HEK293 (cell line): ENCODE results near the gene LRBA.

Experiments used
- ATF2 ChIP-seq: fragments of 450-650 bp; formaldehyde crosslinking; IDR thresholded peaks from 2 replicates; pipeline ENCODE4 v1.5.1; 2016; ENCODE audit warnings: missing biosample characterization, missing genetic modification characterization, low read depth
- MYNN ChIP-seq: fragments of 450-650 bp; formaldehyde crosslinking; IDR thresholded peaks from 2 replicates; pipeline ENCODE4 v1.5.1; 2016; ENCODE audit warnings: missing biosample characterization, missing genetic modification characterization, borderline replicate concordance
- REST ChIP-seq: fragments of 450-650 bp; formaldehyde crosslinking; IDR thresholded peaks from 2 replicates; pipeline ENCODE4 v1.5.1; 2016; ENCODE audit warnings: missing biosample characterization, missing genetic modification characterization
- SETDB1 ChIP-seq: IDR thresholded peaks from one replicate; pipeline ENCODE4 v1.6.1; 2017; ENCODE audit warnings: mild to moderate bottlenecking, low read length, moderate library complexity, mixed read lengths; ENCODE audit not compliant: insufficient read length
- ZNF274 ChIP-seq, 2 experiments: fragments of 200-500 bp in 1 of 2; fragments of 450-650 bp in 1 of 2; sonication (Bioruptor generic) in 1 of 2; formaldehyde crosslinking in 1 of 2; IDR thresholded peaks; 2 replicates each; pipeline versions ENCODE4 v1.5.1 to v1.6.1; 2014 to 2016; ENCODE audit warnings: borderline replicate concordance in 1 of 2, inconsistent platforms in 1 of 2, low read length in 1 of 2, missing biosample characterization in 1 of 2, missing genetic modification characterization in 1 of 2
- ZNF398 ChIP-seq: fragments of 450-650 bp; formaldehyde crosslinking; IDR thresholded peaks from 2 replicates; pipeline ENCODE4 v1.5.1; 2017; ENCODE audit warnings: missing biosample characterization, missing genetic modification characterization
- ZNF555 ChIP-seq: fragments of 450-650 bp; formaldehyde crosslinking; conservative IDR thresholded peaks from 2 replicates; pipeline ENCODE4 v1.5.1; 2017; ENCODE audit warnings: missing biosample characterization, mild to moderate bottlenecking, missing genetic modification characterization, inconsistent platforms
- ZNF830 ChIP-seq: fragments of 450-650 bp; IDR thresholded peaks from 2 replicates; pipeline ENCODE4 v1.5.0; 2018; ENCODE audit warnings: missing biosample characterization, missing genetic modification characterization, low read depth, mild to moderate bottlenecking, moderate library complexity

- TF ChIP-seq ATF2: no peak
- TF ChIP-seq MYNN (tag by site-specific recombination): no peak
- TF ChIP-seq ZNF398: no peak
- no peak for TF ChIP-seq ZNF830 (tag by site-specific recombination)
- TF ChIP-seq SETDB1: no peak
- TF ChIP-seq ZNF555 (tag by site-specific recombination): no peak
- no peak for TF ChIP-seq ZNF274 (IDR thresholded peaks at IDR 0.05; ENCODE audit: low read length)
- no peak for TF ChIP-seq ZNF274 (tag by site-specific recombination; IDR thresholded peaks at IDR 0.05; ENCODE audit: borderline replicate concordance)
- TF ChIP-seq REST (tag by site-specific recombination): no peak
Observed at GRCh38 chr4:150510176-150510865, 504.8 kb downstream of the LRBA start.
